Loucy (cell line): ENCODE results near the gene BTN2A1.

Experiments
- H2AFZ ChIP-seq: fragments of 200-600 bp; sonication (generic); 2 replicates; pipeline ENCODE4 v1.6.0; 2016; ENCODE audit warnings: antibody characterized with exemption, mild to moderate bottlenecking, low read length, moderate library complexity
- H3F3A ChIP-seq: fragments of 200-600 bp; 2 replicates; pipeline ENCODE4 v1.6.0; 2016; ENCODE audit warnings: antibody characterized with exemption, low read depth, mild to moderate bottlenecking
- H3K27me3 ChIP-seq: fragments of 200-600 bp; sonication (generic); 2 replicates; pipeline ENCODE4 v1.6.1; 2014; ENCODE audit warnings: low read length, mild to moderate bottlenecking; ENCODE audit not compliant: insufficient read depth, poor library complexity, severe bottlenecking
- H3K36me3 ChIP-seq: fragments of 200-600 bp; sonication (generic); 2 replicates; pipeline ENCODE4 v1.6.1; 2016; ENCODE audit warnings: low read length; ENCODE audit not compliant: insufficient read depth
- H3K4me1 ChIP-seq: fragments of 200-600 bp; sonication (generic); 2 replicates; pipeline ENCODE4 v1.5.1; 2014; ENCODE audit warnings: low read length, mild to moderate bottlenecking; ENCODE audit not compliant: insufficient read depth, poor library complexity, severe bottlenecking
- H3K4me2 ChIP-seq: fragments of 200-600 bp; sonication (generic); 2 replicates; pipeline ENCODE4 v1.6.0; 2014; ENCODE audit warnings: antibody characterized with exemption, low read length, low read depth, mild to moderate bottlenecking; ENCODE audit not compliant: poor library complexity, severe bottlenecking
- H3K4me3 ChIP-seq: fragments of 200-600 bp; sonication (generic); 2 replicates; pipeline ENCODE4 v1.5.1; 2014; ENCODE audit warnings: low read length, mild to moderate bottlenecking, mixed read lengths; ENCODE audit not compliant: poor library complexity, severe bottlenecking
- H3K79me2 ChIP-seq: fragments of 200-600 bp; sonication (generic); 2 replicates; pipeline ENCODE4 v1.6.1; 2014; ENCODE audit warnings: low read length; ENCODE audit not compliant: insufficient read depth
- H3K9ac ChIP-seq: fragments of 200-600 bp; sonication (generic); 2 replicates; pipeline ENCODE4 v1.6.0; 2014; ENCODE audit warnings: mild to moderate bottlenecking, low read depth, low read length, moderate library complexity; ENCODE audit not compliant: poor library complexity, severe bottlenecking
- H3K9me2 ChIP-seq: fragments of 200-600 bp; sonication (generic); replicated peaks from 2 replicates; pipeline ENCODE4 v1.6.1; 2016; ENCODE audit warnings: low read depth, low read length, mixed read lengths
- H3K9me3 ChIP-seq: fragments of 200-600 bp; sonication (generic); 2 replicates; pipeline ENCODE4 v1.6.1; 2014; ENCODE audit warnings: mild to moderate bottlenecking, antibody characterized with exemption, low read length, low read depth; ENCODE audit not compliant: insufficient read depth
- H4K20me1 ChIP-seq: fragments of 200-600 bp; sonication (generic); 2 replicates; pipeline ENCODE4 v1.6.0; 2014; ENCODE audit warnings: antibody characterized with exemption, low read length, mild to moderate bottlenecking; ENCODE audit not compliant: insufficient read depth, poor library complexity, severe bottlenecking
- CTCF ChIP-seq: fragments of 200-600 bp; sonication (generic); conservative IDR thresholded peaks from 2 replicates; pipeline ENCODE4 v1.5.1; 2014; ENCODE audit warnings: mild to moderate bottlenecking, antibody characterized with exemption, low read length
- EZH2phosphoT487 ChIP-seq: fragments of 200-600 bp; IDR thresholded peaks from 2 replicates; pipeline ENCODE4 v1.6.1; 2018; ENCODE audit warnings: antibody characterized with exemption, mild to moderate bottlenecking, moderate library complexity, borderline replicate concordance

Gene BTN2A1

GRCh38 chr6:26452631-26453235 is 5.0 kb upstream of the BTN2A1 start:
- Histone ChIP-seq H2AFZ (no peak overlapping the region), H3K4me3 (no peak overlapping the region), H3K4me1 (peaks cover 5% of the 10 kb centered on the region), H3K9me2 (no peaks in the 10 kb centered on the region), H3K27me3 (no peaks in the 10 kb centered on the region), H3K4me2 (no peak overlapping the region), H4K20me1 (no peaks in the 10 kb centered on the region), H3K36me3 (no peaks in the 10 kb centered on the region), H3F3A (no peaks in the 10 kb centered on the region), H3K9me3 (no peaks in the 10 kb centered on the region), H3K79me2 (no peaks in the 10 kb centered on the region), H3K9ac (no peak overlapping the region)
- TF ChIP-seq EZH2phosphoT487 (no peak), CTCF (no peak)

DNA sequence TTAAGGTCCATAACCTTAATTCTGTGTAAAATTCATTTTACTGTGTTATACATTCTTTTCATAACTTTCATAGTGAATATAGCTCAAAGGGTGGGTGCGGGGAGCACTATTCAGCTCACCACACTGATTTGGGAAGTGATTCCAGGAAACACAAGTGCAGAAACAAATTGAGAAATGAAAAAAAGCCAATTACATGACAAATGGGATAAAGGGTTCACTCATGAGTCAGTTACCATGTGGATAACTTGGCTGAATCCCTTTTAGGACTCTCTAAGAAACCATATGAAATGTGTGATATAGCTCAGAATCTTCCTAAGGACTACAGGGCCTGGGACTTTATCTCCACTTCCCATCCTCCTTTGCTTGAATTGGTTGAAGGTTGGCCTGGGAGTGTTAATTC is 3.1 kb upstream of the BTN2A1 start:
- Histone ChIP-seq H3K27me3 (no peaks in the 10 kb centered on the region), H3K4me3 (no peak overlapping the region), H3K36me3 (no peaks in the 10 kb centered on the region), H2AFZ (no peak overlapping the region), H3K4me1 (peaks cover 13% of the 10 kb centered on the region), H3F3A (no peaks in the 10 kb centered on the region), H3K9me3 (no peaks in the 10 kb centered on the region), H3K9me2 (no peaks in the 10 kb centered on the region), H4K20me1 (peaks cover 3% of the 10 kb centered on the region), H3K4me2 (no peak overlapping the region), H3K79me2 (peaks cover 19% of the 10 kb centered on the region), H3K9ac (no peak overlapping the region)
- TF ChIP-seq EZH2phosphoT487 (no peak), CTCF (no peak)

DNA sequence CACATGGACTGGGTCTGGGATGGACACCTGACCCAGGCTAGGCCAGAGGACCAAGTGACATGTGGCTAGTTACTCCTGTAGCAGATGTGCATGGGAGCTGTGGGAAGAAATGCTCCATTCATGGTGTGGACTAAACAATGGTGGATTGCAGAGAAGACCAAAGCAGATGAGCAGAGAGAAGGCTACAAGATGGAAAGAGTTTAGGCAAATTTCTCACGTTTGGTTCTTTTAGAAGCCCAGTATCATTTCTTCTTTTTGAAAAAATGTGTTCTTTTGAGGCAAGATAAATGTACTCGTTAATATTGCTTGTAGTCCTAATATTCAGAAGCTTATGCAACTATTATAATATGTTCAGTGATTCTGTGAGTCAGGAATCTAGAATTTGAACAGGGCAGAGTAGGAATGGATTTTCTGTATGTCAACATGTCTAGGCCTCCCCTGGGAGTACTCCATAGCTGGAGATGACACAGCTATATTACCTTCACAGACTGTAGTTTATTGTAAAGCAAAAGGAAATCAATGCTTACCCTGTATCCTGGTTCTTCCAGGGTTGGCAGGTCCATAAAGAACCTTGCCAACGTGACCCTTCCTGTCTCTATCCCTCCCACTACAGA is 2.3 kb upstream of the BTN2A1 start:
- no peak overlapping the region for H3K4me2 ChIP-seq
- H3F3A ChIP-seq: no peaks in the 10 kb centered on the region
- no peaks in the 10 kb centered on the region for H3K27me3 ChIP-seq
- TF ChIP-seq CTCF: no peak
- no peak for TF ChIP-seq EZH2phosphoT487
- H2AFZ ChIP-seq: no peak overlapping the region
- peaks cover 21% of the 10 kb centered on the region for H3K4me1 ChIP-seq
- no peaks in the 10 kb centered on the region for H3K9me2 ChIP-seq
- no peak overlapping the region for H3K9ac ChIP-seq
- H3K9me3 ChIP-seq: no peaks in the 10 kb centered on the region
- peaks cover 10% of the 10 kb centered on the region for H4K20me1 ChIP-seq
- peaks cover 27% of the 10 kb centered on the region for H3K79me2 ChIP-seq
- no peak overlapping the region for H3K4me3 ChIP-seq
- no peaks in the 10 kb centered on the region for H3K36me3 ChIP-seq
